HG03460 (cell line): ENCODE results near the gene HDGFL1.

ENCODE experiments used
- ATAC-seq: cut with Tn5 transposase; IDR thresholded peaks from one replicate; pipeline ENCODE4 v1.9.1; 2021; ENCODE audit not compliant: unreplicated experiment

Gene HDGFL1

DNA sequence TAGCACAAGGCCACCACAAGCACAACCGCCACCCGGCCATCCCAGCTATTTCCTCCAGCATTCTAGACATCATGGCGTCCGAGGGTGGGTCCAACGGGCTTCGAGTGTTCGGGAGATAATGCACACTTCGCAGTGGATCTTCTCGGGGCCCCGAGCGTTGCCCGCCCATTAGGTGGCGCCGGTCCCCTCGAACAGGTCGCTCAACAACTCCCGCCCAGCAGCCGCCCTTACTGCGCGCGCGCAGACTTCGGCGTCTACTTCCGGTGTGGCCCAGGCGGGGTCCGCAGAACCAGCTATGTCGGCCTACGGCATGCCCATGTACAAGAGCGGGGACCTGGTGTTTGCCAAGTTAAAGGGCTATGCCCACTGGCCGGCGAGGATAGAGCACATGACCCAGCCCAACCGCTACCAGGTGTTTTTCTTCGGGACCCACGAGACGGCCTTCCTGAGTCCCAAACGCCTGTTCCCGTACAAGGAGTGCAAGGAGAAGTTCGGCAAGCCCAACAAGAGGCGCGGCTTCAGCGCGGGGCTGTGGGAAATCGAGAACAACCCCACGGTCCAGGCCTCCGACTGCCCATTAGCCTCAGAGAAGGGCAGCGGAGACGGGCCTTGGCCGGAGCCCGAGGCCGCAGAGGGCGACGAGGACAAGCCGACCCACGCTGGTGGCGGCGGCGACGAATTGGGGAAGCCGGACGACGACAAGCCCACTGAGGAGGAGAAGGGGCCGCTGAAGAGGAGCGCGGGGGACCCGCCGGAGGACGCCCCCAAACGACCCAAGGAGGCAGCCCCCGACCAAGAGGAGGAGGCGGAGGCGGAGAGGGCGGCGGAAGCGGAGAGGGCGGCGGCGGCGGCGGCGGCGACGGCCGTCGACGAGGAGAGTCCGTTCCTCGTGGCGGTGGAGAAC, at the start of gene HDGFL1:
HDGFL1 (plus strand) TSS at position 286 of the 904 bp plus-strand sequence; CDS start at position 296, 10 bp downstream.
- no peak for ATAC-seq

DNA sequence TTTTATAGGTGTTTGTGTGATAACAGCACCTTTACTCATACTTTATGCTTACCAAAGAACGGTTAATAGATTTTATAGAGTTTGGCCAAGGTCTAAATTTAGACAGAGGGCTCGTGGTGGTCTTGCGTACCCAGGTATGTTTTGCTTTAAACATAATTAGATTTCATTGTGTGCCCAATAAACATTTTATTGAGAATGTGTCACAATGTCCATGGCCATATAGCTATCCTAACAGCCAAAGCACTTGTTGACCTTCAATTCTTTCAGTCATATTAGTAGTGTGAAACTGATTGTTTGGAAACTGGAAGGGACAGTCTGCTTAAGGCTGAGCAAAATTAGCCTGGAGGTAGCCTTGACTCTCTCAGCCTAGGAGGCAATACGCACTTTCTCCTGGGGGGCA, 48.3 kb upstream of the HDGFL1 start:
- no peak for ATAC-seq

- no peak for ATAC-seq
Observed at GRCh38 chr6:22526736-22527135, 42.6 kb upstream of the HDGFL1 start.

- ATAC-seq, result no peak
Observed at GRCh38 chr6:22529866-22530265, 39.5 kb upstream of the HDGFL1 start.

DNA sequence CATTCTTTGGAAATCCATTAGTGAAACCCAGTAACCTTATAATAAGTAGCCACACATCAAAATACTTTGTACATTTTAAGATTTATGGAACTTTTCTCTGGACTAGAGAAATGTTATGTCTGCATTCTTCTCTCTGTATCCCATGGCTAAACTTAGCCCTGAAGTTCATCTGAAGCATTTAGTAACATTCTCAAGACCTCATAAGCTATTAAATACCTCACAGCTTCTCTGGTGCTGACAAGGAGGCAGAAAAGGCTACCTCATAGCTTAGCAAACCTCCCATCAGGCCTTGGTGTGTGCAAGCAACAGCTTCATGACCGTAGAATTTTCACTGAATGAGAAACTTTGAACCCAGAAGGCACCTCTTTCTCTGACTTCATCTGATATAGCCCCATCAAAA, 38.9 kb upstream of the HDGFL1 start:
- no peak for ATAC-seq

- no peak for ATAC-seq
Observed at GRCh38 chr6:22536122-22536521, 33.2 kb upstream of the HDGFL1 start.

- ATAC-seq, result no peak
Observed at GRCh38 chr6:22544476-22544875, 24.9 kb upstream of the HDGFL1 start.

GRCh38 chr6:22545051-22545450, 24.3 kb upstream of the HDGFL1 start:
- no peak for ATAC-seq

DNA sequence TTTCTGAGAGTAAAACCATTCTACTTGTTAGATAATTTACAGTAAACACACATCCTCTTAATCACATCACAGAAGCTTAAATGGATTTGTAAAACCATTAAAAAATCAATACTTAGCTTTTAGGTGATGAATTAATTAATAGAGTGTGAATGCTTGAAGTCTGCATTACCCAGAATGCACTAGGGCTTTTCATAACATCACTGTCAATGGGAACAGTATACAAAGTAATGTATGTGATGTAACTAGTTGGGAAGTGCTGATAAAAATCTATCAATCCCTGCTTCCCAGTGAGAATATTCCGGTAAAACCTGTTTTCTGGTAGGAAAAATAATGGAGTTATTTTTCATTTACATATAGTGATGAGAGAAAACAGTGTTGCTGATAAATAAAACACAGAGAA, 23.1 kb upstream of the HDGFL1 start:
- ATAC-seq, result no peak

DNA sequence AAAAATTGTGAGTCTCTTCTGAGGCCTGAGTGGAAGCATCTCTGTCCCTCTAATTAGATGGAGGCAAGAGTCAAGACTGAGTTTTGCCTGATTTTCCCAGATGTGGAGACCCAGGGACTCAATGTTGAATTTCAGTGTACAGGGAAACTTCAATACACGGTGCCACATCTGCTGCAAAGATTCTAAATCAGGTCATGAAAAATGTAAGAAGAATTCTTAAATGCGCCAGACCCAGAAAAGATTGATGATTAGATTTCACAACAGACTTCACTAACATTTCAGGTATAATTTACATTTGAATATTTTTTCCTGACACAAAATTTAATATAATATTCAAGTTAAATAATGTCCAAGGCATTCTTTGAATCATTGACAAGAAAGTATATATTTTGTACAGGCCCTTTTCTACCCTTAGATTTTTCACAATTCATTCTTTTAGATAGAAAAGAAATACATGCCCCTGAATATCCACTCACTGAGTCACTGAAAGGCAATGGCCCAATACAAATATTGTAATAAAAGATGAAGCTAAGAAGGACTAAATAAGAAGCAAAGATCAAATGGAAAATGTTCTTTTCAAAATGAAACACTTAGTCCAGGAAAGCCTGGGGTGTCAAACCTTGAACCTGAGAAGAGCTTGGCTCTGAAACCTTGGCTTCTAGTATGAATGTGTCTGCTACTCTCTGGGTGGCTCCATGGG, 18.2 kb upstream of the HDGFL1 start:
- no peak for ATAC-seq

DNA sequence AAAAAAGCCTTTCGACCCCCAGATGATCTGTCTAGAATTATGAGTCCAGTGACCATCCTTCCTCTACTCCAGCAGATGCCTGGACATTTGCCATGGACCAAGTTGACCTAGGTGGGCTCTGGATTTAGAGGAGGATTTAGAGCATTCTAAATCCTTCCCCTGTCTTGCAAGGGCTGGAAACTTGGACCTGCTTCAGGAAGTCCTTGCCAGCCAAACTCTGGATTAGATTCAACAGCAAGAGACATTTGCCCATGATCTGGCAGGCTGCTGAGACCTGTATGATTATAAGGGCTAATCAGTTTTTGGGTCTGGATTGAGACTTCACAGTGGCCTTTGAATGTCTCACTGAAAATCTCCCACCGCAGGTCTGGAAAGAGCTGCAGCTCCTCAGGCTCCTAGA, 13.1 kb upstream of the HDGFL1 start:
- ATAC-seq, result no peak

GRCh38 chr6:22557007-22557406, 12.4 kb upstream of the HDGFL1 start:
- ATAC-seq, result no peak

DNA sequence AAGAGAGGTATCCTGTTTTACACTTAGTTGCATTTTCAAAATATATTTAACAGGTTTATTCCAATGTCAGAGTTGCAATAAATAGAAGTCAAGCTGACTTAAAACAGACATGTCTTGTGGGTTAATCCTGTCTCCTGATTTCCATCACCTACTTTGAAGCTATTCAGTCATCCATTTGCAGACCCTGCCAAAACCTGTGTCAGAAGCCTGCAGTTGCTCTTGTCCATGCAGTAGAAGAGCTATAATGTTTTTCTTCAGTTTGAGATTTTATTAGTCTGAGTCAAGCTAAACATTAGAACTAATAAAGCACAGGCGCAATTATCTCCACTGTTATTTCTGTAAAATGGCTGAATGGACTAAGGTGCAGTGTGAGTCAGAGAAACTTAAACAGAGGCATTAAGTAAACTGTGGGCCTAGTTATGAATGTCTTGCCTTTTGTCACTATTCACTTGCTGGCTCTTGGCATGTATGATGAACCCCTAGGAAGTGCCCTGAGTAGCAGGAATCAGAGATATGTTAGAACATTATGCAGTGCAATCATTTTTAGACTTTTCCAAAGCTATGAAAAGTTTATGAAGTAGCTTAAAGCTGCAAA, 11.0 kb upstream of the HDGFL1 start:
- ATAC-seq, result no peak

GRCh38 chr6:22568854-22569253, 512 bp upstream of the HDGFL1 start:
- ATAC-seq, result no peak

- ATAC-seq, result no peak
Observed at GRCh38 chr6:22570185-22570551, 802 bp downstream of the HDGFL1 start.

GRCh38 chr6:22575190-22575589, 5.8 kb downstream of the HDGFL1 start:
- ATAC-seq, result no peak

- ATAC-seq, result no peak
Observed at GRCh38 chr6:22579439-22579838, 10.1 kb downstream of the HDGFL1 start.

DNA sequence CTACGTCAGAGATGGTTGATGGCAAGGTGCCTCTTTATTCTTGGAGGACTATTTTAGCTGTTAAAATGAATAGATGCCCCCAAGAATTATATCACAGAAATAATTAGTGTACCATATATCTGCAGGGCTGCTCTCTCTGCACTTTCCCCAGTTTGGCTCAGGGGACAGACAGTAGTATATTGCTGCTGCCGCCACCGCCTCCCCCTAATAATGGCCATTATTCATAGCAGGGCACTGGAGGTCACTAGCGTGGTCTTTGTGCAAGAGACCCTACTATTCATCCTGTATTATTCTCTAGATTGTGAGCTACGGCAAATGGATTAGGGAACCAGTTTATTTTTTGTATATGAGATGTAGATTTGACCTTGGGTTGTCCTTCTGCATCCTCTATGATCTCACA, 11.0 kb downstream of the HDGFL1 start:
- no peak for ATAC-seq

- ATAC-seq, result no peak
Observed at GRCh38 chr6:22582417-22583205, 13.2 kb downstream of the HDGFL1 start.

DNA sequence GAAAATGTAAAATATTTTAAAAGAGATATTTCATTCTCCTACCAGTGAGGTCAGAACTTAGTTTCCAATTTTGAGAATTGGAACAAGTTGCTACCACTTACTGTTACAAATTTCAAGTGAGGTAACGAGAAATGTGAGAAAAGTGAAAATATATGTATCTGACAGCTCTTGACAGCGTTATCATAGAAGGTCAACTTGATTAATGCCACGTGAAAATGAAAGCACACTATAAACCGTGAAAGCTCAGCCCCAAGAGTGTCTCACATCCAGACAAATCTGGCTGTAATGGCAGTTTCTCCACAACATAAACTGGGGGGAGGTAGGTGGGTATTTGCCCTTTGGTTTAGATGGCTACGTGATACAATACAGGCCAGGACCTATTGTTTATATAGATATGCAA, 13.9 kb downstream of the HDGFL1 start:
- no peak for ATAC-seq

- ATAC-seq, result no peak
Observed at GRCh38 chr6:22583927-22584326, 14.6 kb downstream of the HDGFL1 start.
